IMR-90 (cell line): Measurements from ENCODE around the gene DHRS13. TPM values are rescaled to one million over a fixed set of nuclear protein-coding genes. Genes with fewer than 3 reads are reported as not detected.

ENCODE experiments used
- ATAC-seq: fragments of 200-7000 bp; cut with Tn5 transposase; 2 replicates; pipeline ENCODE4 v1.9.1; 2020; ENCODE audit warnings: low read depth, mild to moderate bottlenecking, moderate library complexity
- BruUV-seq: library from RNA; stranded (reverse); fragments of 400-500 nt; replicated peaks from 2 replicates; lab custom pipeline; 2021; lab: Mats Ljungman, UMichigan
- CTCF ChIA-PET: fragments of 300-600 bp; formaldehyde crosslinking; extraction: SDS; loops from one replicate; lab custom pipeline; 2021; ENCODE audit warnings: antibody characterized with exemption; lab: Yijun Ruan, JAX
- POLR2A ChIA-PET: fragments of 300-600 bp; sonication (Branson Sonifier 250); formaldehyde crosslinking; loops from one replicate; lab custom pipeline; 2022; ENCODE audit warnings: antibody characterized with exemption; ENCODE audit not compliant: unreplicated experiment; lab: Charles Lee
- DNase-seq: peaks from one replicate; pipeline ENCODE4 v3.0.0; 2013
- H2AFZ ChIP-seq: replicated peaks from 2 replicates; pipeline ENCODE3; 2013; ENCODE audit warnings: low read length, mild to moderate bottlenecking; ENCODE audit not compliant: poor library complexity
- H2AK5ac ChIP-seq: 2 replicates; pipeline ENCODE4 v1.6.1; 2013; ENCODE audit warnings: low read depth, low read length, inconsistent platforms
- H2AK9ac ChIP-seq: replicated peaks from 2 replicates; pipeline ENCODE3; 2013; ENCODE audit warnings: mild to moderate bottlenecking, low read depth, low read length, moderate library complexity; ENCODE audit not compliant: poor library complexity
- H2BK120ac ChIP-seq: 2 replicates; pipeline ENCODE4 v1.6.1; 2013; ENCODE audit warnings: low read depth, low read length, inconsistent platforms
- H2BK15ac ChIP-seq: 3 replicates; pipeline ENCODE4 v1.6.1; 2013; ENCODE audit warnings: low read depth, low read length, inconsistent platforms
- H2BK20ac ChIP-seq: 2 replicates; pipeline ENCODE4 v1.6.1; 2013; ENCODE audit warnings: low read depth, mild to moderate bottlenecking, inconsistent platforms, low read length, moderate library complexity
- H2BK5ac ChIP-seq: 2 replicates; pipeline ENCODE4 v1.6.1; 2013; ENCODE audit warnings: mild to moderate bottlenecking, low read depth, low read length, inconsistent platforms; ENCODE audit not compliant: poor library complexity, severe bottlenecking
- H3K14ac ChIP-seq: replicated peaks from 2 replicates; pipeline ENCODE4 v1.6.1; 2013; ENCODE audit warnings: low read depth, low read length, inconsistent platforms
- H3K18ac ChIP-seq: 2 replicates; pipeline ENCODE4 v1.6.1; 2013; ENCODE audit warnings: low read depth, low read length, control low read depth
- H3K23ac ChIP-seq: 2 replicates; pipeline ENCODE4 v1.6.1; 2013; ENCODE audit warnings: low read depth, low read length, inconsistent platforms
- H3K27ac ChIP-seq: 2 replicates; pipeline ENCODE4 v1.5.1; 2013; ENCODE audit warnings: mild to moderate bottlenecking, control low read depth, low read length; ENCODE audit not compliant: insufficient read depth
- H3K27me3 ChIP-seq: 2 replicates; pipeline ENCODE4 v1.6.1; 2013; ENCODE audit warnings: low read length; ENCODE audit not compliant: control insufficient read depth, insufficient read depth
- H3K36me3 ChIP-seq: 2 replicates; pipeline ENCODE4 v1.6.1; 2013; ENCODE audit warnings: low read length, mixed read lengths; ENCODE audit not compliant: control insufficient read depth, insufficient read depth
- H3K4ac ChIP-seq: 2 replicates; pipeline ENCODE4 v1.6.1; 2013; ENCODE audit warnings: low read depth, low read length, inconsistent platforms
- H3K4me1 ChIP-seq: 2 replicates; pipeline ENCODE4 v1.6.1; 2013; ENCODE audit warnings: low read length, mixed read lengths; ENCODE audit not compliant: control insufficient read depth, insufficient read depth
- H3K4me2 ChIP-seq: 2 replicates; pipeline ENCODE4 v1.6.1; 2013; ENCODE audit warnings: low read depth, mild to moderate bottlenecking, control low read depth, low read length, moderate library complexity
- H3K4me3 ChIP-seq: 2 replicates; pipeline ENCODE4 v1.5.1; 2013; ENCODE audit warnings: low read depth, mild to moderate bottlenecking, control low read depth, low read length, moderate library complexity; ENCODE audit not compliant: insufficient read depth
- H3K56ac ChIP-seq: 2 replicates; pipeline ENCODE4 v1.6.1; 2013; ENCODE audit warnings: low read length, inconsistent platforms; ENCODE audit not compliant: insufficient read depth; ENCODE audit errors: extremely low read depth
- H3K79me1 ChIP-seq, 2 experiments: 2 replicates each; pipeline ENCODE4 v1.6.1; 2013; ENCODE audit warnings: low read length in 2 of 2, inconsistent platforms in 1 of 2, low read depth in 1 of 2
- H3K9ac ChIP-seq: 2 replicates; pipeline ENCODE4 v1.6.1; 2013; ENCODE audit warnings: low read depth, low read length, control low read depth
- H3K9me1 ChIP-seq: 2 replicates; pipeline ENCODE4 v1.6.1; 2013; ENCODE audit warnings: low read length, inconsistent platforms; ENCODE audit not compliant: insufficient read depth
- H3K9me3 ChIP-seq: 2 replicates; pipeline ENCODE4 v1.6.1; 2013; ENCODE audit warnings: low read length; ENCODE audit not compliant: control insufficient read depth, insufficient read depth
- H4K20me1 ChIP-seq: 2 replicates; pipeline ENCODE4 v1.6.1; 2013; ENCODE audit warnings: low read length, inconsistent platforms; ENCODE audit not compliant: insufficient read depth
- H4K5ac ChIP-seq: 2 replicates; pipeline ENCODE4 v1.6.1; 2013; ENCODE audit warnings: mild to moderate bottlenecking, low read depth, low read length, control low read depth
- H4K8ac ChIP-seq, 2 experiments: 2 replicates each; pipeline ENCODE4 v1.6.1; 2013; ENCODE audit warnings: low read depth in 2 of 2, low read length in 2 of 2, control low read depth in 1 of 2, inconsistent platforms in 1 of 2
- H4K91ac ChIP-seq: 2 replicates; pipeline ENCODE4 v1.6.1; 2013; ENCODE audit warnings: low read depth, low read length, inconsistent platforms; ENCODE audit not compliant: insufficient read depth
- BHLHE40 ChIP-seq: fragments of 150-350 bp; IDR thresholded peaks from 2 replicates; pipeline ENCODE4 v1.6.1; 2016; ENCODE audit warnings: mild to moderate bottlenecking, low read depth, low read length
- CEBPB ChIP-seq: IDR thresholded peaks from 2 replicates; pipeline ENCODE4 v1.6.1; 2012; ENCODE audit warnings: low read depth, low read length, improper control_type of control experiment
- CHD1 ChIP-seq: IDR thresholded peaks from 2 replicates; pipeline ENCODE4 v1.6.1; 2012; ENCODE audit warnings: low read depth, low read length, improper control_type of control experiment
- CTCF ChIP-seq: conservative IDR thresholded peaks from 2 replicates; pipeline ENCODE4 v1.5.1; 2012; ENCODE audit warnings: mild to moderate bottlenecking, low read depth, low read length, improper control_type of control experiment
- FOS ChIP-seq: fragments of 150-350 bp; IDR thresholded peaks from 2 replicates; pipeline ENCODE4 v1.6.1; 2016; ENCODE audit warnings: low read depth, low read length
- MAZ ChIP-seq: IDR thresholded peaks from 2 replicates; pipeline ENCODE4 v1.6.1; 2012; ENCODE audit warnings: low read depth, mild to moderate bottlenecking, low read length, improper control_type of control experiment, moderate library complexity, borderline replicate concordance
- MXI1 ChIP-seq: IDR thresholded peaks from 2 replicates; pipeline ENCODE4 v1.6.1; 2012; ENCODE audit warnings: low read depth, mild to moderate bottlenecking, low read length, moderate library complexity, borderline replicate concordance
- POLR2A ChIP-seq: IDR thresholded peaks from 2 replicates; pipeline ENCODE4 v1.6.1; 2012; ENCODE audit warnings: mild to moderate bottlenecking, low read depth, low read length
- RFX5 ChIP-seq: IDR thresholded peaks from 2 replicates; pipeline ENCODE4 v1.8.0; 2012; ENCODE audit warnings: low read depth, mild to moderate bottlenecking, low read length, moderate library complexity
- WGBS, 2 experiments: methylation state at CpG; one replicate each; pipeline versions ENCODE4 v1.1.5 to v1.1.7; 2013; ENCODE audit warnings: missing lambda C conversion rate in 2 of 2; ENCODE audit not compliant: insufficient read length in 1 of 2; ENCODE audit errors: extremely low coverage in 2 of 2; 5-methylcytosine and 5-hydroxymethylcytosine counted together
- dilution Hi-C: fragments of 300-500 bp; cut with HindIII; formaldehyde crosslinking; loops from one replicate; pipeline ENCODE4 v1.14.3; 2018; ENCODE audit warnings: low sequenced_read_pairs; ENCODE audit not compliant: unreplicated experiment
- in situ Hi-C: fragments of 300-500 bp; cut with MboI; formaldehyde crosslinking; loops from 3 replicates; pipeline ENCODE4 v1.14.3; 2019; ENCODE audit warnings: low sequenced_read_pairs, inconsistent platforms, mixed read lengths
- intact Hi-C: fragments of 100-400 bp; cut with micrococcal nuclease; formaldehyde crosslinking; loops from 2 replicates; pipeline ENCODE4 v1.10.0; 2022
- polyA plus RNA-seq, 3 experiments: library from polyadenylated mRNA; depleted of rRNA; stranded (reverse); fragments of >200 nt; gene quantifications; 2 replicates each; pipeline ENCODE4 v1.2.3, GENCODE V29; 2012; ENCODE audit warnings: low replicate concordance in 1 of 3
- total RNA-seq: library from RNA; depleted of rRNA; stranded (reverse); fragments of >200 nt; gene quantifications from 2 replicates; pipeline ENCODE4 v1.2.3, GENCODE V29; 2012

DHRS13 gene
- total and polyA plus RNA-seq, 2 of the 4 experiments (the other 2 are of a cell fraction), result 2.7 to 3.9 TPM

GRCh38 chr17:28896884-28897768 is 5.8 kb downstream of the DHRS13 start, which contains the start of gene FLOT2:
Gene FLOT2 (minus strand): TSS chr17:28897733. CDS start chr17:28897574, 159 bp downstream.
- H3K4me1 ChIP-seq, result peaks cover 9% of the 10 kb centered on the region

More at GRCh38 chr17:28896884-28897768, 5.8 kb downstream of the DHRS13 start, which contains the start of gene FLOT2:
- Histone ChIP-seq H2AK5ac (peak within 1 kb of the TSS; percentile 80), H4K20me1 (peaks cover 21% of the 10 kb centered on the region; the same call in 1 of the 2 replicates), H2AFZ (peak within 1 kb of the TSS; percentile 95), H2AK9ac (peak within 1 kb of the TSS; percentile 97), H2BK20ac (peak within 1 kb of the TSS; percentile 39; the same call in 1 of the 2 replicates), H2BK15ac (peak within 1 kb of the TSS; percentile 53; the same call in 1 of the 3 replicates), H4K5ac (peak within 1 kb of the TSS; percentile 95), H3K4me2 (peak within 1 kb of the TSS; percentile 94), H2BK5ac (peak within 1 kb of the TSS; percentile 45), H3K9ac (peak within 1 kb of the TSS; percentile 91), H3K18ac (peak within 1 kb of the TSS; percentile 84), H3K9me1 (peaks cover 20% of the 10 kb centered on the region), H3K36me3 (no peaks in the 10 kb centered on the region), H3K27ac (peak within 1 kb of the TSS; percentile 76), H3K4ac (peak within 1 kb of the TSS; percentile 93), H4K91ac (peak within 1 kb of the TSS; percentile 91), H3K14ac (peak within 1 kb of the TSS; percentile 100), H4K8ac (peak within 1 kb of the TSS; percentile 82 to 97), H3K79me1 (peaks cover 16 to 58% of the 10 kb centered on the region in 2 experiments; a peak in 3 of 4 replicates), H3K56ac (peak within 1 kb of the TSS; percentile 74; the same call in 1 of the 2 replicates), H3K4me3 (peak within 1 kb of the TSS; percentile 79), H2BK120ac (peak within 1 kb of the TSS; percentile 66), H3K27me3 (no peaks in the 10 kb centered on the region), H3K23ac (peak within 1 kb of the TSS; percentile 98), H3K9me3 (no peaks in the 10 kb centered on the region)
- no TSS peak for BruUV-seq
- in situ Hi-C loops (no loop called here), intact Hi-C loops (loop anchor here (1.0 kb wide), 1 partner anchor 134 kb away; no protein-coding TSS in a partner anchor), dilution Hi-C loops (no loop called here)
- TF ChIP-seq FOS, result no peak
- no peak for TF ChIP-seq MXI1
- TF ChIP-seq MAZ, result peak; percentile 67; the same call in 1 of the 2 replicates
- TF ChIP-seq CEBPB, result peak; percentile 54
- no peak for TF ChIP-seq RFX5
- TF ChIP-seq POLR2A, result no peak
- 0 out of 2 replicates have a peak, but pooled peaks have one; percentile 32 for TF ChIP-seq BHLHE40
- no peak for TF ChIP-seq CHD1
- peak; percentile 27; the same call in 1 of the 2 replicates for TF ChIP-seq CTCF
- CTCF ChIA-PET, result interaction anchor here (2.3 to 2.8 kb wide), 2 partner anchors 133 to 170 kb away, joined by 11 to 15 read pairs; partner anchors contain the start of gene TLCD1
- POLR2A ChIA-PET, result no interaction called here
- WGBS, 2 experiments, result 2% methylated on average over 26 of the region's 73 CpGs; no CpG with 5 or more reads in 1 of the 2 experiments
- DNase-seq (peak; percentile 30), ATAC-seq (peak; percentile 84)
